Measurements from ENCODE around the gene RASAL3. TPM values are rescaled to one million over a fixed set of nuclear protein-coding genes. Genes with fewer than 3 reads are reported as not detected.

RASAL3 gene
- total RNA-seq, 4 donors from 2014 or later = 2.0 to 6.9 (median 3.6) TPM

GRCh38 chr19:15443325-15443724, 21.0 kb downstream of the RASAL3 start:
- DNase-seq (ENCODE audit: low spot score) (no peak), ATAC-seq (ENCODE audit: low FRiP score) (no peak)
- no peak for TF ChIP-seq CTCF (IDR thresholded peaks at IDR 0.05)

DNA sequence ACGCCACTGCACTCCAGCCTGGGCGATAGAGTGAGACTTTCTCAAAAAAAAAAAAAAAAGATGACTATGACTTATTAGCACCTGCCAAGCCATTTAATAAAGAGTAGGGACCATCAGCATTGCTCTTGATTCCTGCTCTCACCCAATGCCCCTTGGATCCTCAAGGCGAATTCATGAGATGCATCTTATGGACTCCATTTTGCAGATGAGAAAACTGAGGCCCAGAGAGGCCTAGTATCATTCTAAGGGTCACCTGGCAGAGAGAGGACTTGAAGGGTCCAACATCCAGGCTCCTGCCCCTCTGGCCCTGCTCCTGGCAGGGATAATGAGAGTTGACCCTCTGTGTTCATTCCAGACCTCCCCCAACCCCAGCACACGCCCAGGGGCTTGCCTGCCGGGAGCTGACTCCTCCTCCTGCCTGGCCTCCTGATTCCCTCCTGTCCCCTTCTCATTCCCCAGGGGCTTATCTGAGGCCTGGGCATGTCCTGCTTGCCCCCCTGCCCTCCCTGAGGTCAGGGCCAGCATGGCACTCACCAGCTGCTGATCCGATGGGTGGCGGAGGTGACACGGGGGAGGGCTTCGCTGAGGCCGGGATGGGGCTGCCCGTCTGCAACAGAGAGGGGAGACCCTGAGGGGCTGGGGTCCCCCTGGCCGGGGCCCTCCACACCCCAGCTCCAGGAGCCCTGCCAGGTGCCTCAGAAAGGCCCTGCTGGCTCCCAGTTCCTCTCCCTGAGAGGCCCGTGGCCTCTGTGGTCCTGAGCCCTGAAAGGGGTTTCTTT, 22.0 kb downstream of the RASAL3 start:
- ATAC-seq (ENCODE audit: low FRiP score) (no peak), DNase-seq (ENCODE audit: low spot score) (no peak)
- no peak for TF ChIP-seq CTCF (IDR thresholded peaks at IDR 0.05)

GRCh38 chr19:15441317-15441716, 23.0 kb downstream of the RASAL3 start:
- ATAC-seq (ENCODE audit: low FRiP score) (no peak), DNase-seq (ENCODE audit: low spot score) (no peak)
- no peak for TF ChIP-seq CTCF (IDR thresholded peaks at IDR 0.05)

DNA sequence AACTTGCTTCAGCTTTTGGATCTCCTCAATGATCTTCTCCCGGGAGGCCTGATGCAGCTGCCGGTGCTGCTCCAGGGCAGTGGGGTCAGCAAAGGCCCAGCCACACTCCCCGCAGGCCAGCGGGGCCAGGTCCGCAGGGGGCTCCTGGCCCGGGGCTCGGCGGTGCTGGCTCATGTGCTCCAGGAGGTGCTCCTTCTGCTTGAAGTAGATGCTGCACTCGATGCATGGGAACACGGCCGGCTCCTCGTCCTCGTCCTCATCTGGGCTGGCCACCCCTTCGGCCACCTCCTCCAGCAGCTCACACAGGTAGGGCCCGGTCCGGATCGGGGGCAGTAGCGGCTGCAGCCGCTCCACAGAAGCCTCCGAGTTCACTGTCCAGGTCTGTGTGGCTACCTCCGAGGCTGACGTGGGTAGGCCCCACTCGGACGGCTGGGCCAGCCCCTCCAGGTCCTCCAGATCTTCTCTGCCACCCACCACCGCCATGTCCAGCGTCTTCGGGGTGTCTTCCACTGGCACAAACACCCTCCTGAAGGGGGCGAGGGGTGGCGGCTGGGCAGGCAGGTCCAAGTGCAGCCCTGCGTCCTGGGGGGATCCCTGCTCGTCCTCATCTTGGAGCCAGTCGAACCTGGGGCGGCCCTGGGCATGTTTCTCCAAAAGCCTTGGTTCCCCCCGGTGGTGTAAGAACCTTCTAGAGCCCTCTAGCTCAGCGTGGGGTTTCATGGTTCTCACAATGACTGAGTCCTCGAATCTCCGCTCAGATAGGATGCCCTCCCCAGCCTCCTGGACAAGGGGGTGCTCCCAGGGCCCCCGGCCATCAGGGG, 24.3 kb downstream of the RASAL3 start:
- ATAC-seq (ENCODE audit: low FRiP score) (no peak), DNase-seq (ENCODE audit: low spot score) (no peak)
- no peak for TF ChIP-seq CTCF (IDR thresholded peaks at IDR 0.05)

DNA sequence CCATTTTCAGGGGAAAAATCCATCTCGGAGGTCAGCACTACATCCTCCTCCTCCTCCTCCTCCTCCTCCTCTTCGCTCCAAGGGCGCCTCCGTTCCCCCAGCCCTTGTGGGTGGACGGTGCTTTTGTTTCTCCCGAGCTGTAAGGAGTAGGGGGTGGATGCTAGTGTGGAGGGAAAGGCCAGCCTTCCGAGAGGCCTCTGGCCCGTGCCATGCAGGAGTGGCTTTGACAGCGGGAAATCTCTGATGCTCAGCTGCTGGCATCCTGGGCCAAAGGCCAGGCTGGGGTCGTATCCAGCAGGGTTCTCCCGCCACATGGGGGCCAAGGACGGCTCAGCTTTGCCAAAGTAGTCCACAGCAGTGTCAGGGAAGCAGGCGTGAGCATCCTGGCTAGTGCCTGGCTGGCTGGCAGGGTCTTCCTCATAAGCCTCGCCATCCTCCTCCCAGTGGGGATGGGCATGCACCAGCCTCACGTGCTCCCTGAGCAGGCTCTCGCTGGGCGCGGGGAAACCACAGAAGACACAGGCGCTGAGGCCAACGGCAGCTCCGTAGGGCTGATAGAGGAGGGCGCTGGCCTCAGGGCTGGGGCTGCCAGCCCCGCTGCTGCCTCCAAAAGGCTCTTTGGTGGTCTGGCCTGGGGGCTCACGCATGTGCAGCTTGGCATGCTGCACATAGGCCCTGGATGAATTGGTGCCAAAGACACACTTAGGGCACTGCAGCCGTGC, 25.1 kb downstream of the RASAL3 start:
- ATAC-seq (ENCODE audit: low FRiP score) = no peak

DNA sequence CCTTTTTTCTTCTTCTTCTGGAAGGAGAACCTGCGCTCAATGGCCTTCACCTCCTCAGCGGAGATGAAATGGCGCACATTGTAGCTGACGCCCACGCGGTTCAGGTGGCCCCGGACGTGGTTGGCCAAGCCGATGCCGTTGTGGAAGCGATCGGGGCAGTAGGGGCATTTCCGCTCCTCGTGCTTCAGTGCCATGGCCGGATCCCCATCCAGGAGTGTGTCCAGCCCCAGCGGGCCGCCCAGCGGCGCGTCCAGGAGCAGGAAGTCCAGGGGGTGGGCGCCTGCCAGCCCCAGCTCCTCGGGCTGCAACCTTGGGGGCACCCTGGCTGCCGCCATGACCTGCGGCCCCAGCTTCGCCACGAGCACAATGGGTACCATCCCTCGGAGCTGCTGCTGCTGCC, 25.8 kb downstream of the RASAL3 start:
- ATAC-seq (ENCODE audit: low FRiP score) (no peak), DNase-seq (ENCODE audit: low spot score) (no peak)
- TF ChIP-seq CTCF (IDR thresholded peaks at IDR 0.05) = no peak

More for the DNA sequence above, 25.1 kb downstream of the RASAL3 start:
- no peak for TF ChIP-seq CTCF (IDR thresholded peaks at IDR 0.05)
- DNase-seq (ENCODE audit: low spot score) = no peak
